Gastrocnemius medialis (tissue), 4 donors: ENCODE results near the gene BMP7. TPM values are rescaled to one million over a fixed set of nuclear protein-coding genes. Genes with fewer than 3 reads are reported as not detected.

Source experiments
- ATAC-seq, 2 donors: fragments of 150-250 bp; one replicate each; pipeline ENCODE4 v1.9.1; 2016
- DNase-seq, 2 donors: peaks; one replicate each; pipeline ENCODE4 v3.0.0-alpha.2; 2019
- H3K27ac ChIP-seq, 4 donors: fragments of 200-600 bp; sonication (generic); 1 replicate in 1 of 4; 2 replicates in 3 of 4; pipeline ENCODE4 v1.5.1; 2016 to 2018; ENCODE audit warnings: mild to moderate bottlenecking in 2 of 4, moderate library complexity in 1 of 4
- H3K27me3 ChIP-seq, 3 donors: fragments of 200-600 bp; sonication (generic) in 2 of 3; 1 replicate in 1 of 3; 2 replicates in 2 of 3; pipeline versions ENCODE4 v1.5.1 to v1.6.0; 2016 to 2019; ENCODE audit warnings: mild to moderate bottlenecking in 1 of 3, moderate library complexity in 1 of 3
- H3K36me3 ChIP-seq, 2 donors: fragments of 200-600 bp; sonication (generic) in 1 of 2; one replicate each; pipeline ENCODE4 v1.5.1; 2017 to 2018
- H3K4me1 ChIP-seq, 2 donors: fragments of 200-600 bp; sonication (generic) in 1 of 2; one replicate each; pipeline ENCODE4 v1.5.1; 2016 to 2017; ENCODE audit warnings: mild to moderate bottlenecking in 2 of 2
- H3K4me3 ChIP-seq, 4 donors: fragments of 200-600 bp; sonication (generic) in 3 of 4; 1 replicate in 1 of 4; 2 replicates in 3 of 4; pipeline ENCODE4 v1.5.1; 2016 to 2019; ENCODE audit warnings: mild to moderate bottlenecking in 2 of 4
- H3K9me3 ChIP-seq, 3 donors: fragments of 200-600 bp; sonication (generic) in 2 of 3; 1 replicate in 1 of 3; 2 replicates in 2 of 3; pipeline ENCODE4 v1.5.1; 2016 to 2019
- POLR2A ChIP-seq, 2 donors: fragments of 450-650 bp; IDR thresholded peaks; one replicate each; pipeline ENCODE4 v1.6.1; 2017; ENCODE audit warnings: antibody characterized with exemption in 2 of 2, mild to moderate bottlenecking in 2 of 2, moderate library complexity in 2 of 2
- in situ Hi-C, 4 donors: fragments of 200-750 bp; cut with MboI; loops; one replicate each; pipeline versions ENCODE4 v1.15.0 to v1.8.0; 2017; ENCODE audit warnings: low sequenced_read_pairs in 4 of 4
- intact Hi-C: fragments of 100-400 bp; cut with DNase I; formaldehyde crosslinking; loops from one replicate; pipeline ENCODE4 v1.15.1; 2023; ENCODE audit warnings: low total_unique reads
- total RNA-seq, 4 donors: library from RNA; depleted of rRNA; stranded (reverse); fragments of >200 nt; gene quantifications; one replicate each; pipeline versions ENCODE4 v1.1.0 to v1.2.3, GENCODE V29; 2016
- TF ChIP-seq, protein P1 (sequence below), 5 experiments: fragments of 450-650 bp in 3 of 5; fragments of 200-600 bp in 2 of 5; sonication (generic) in 2 of 5; IDR thresholded peaks in 4 of 5; conservative IDR thresholded peaks in 1 of 5; 1 replicate in 4 of 5; 2 replicates in 1 of 5; pipeline ENCODE4 v1.5.1; 2016 to 2019; ENCODE audit warnings: antibody characterized with exemption in 5 of 5, mild to moderate bottlenecking in 3 of 5, moderate library complexity in 3 of 5

The BMP7 gene
- total RNA-seq, 4 donors from 2014 or later = 0.52 TPM; not detected in 3

DNA sequence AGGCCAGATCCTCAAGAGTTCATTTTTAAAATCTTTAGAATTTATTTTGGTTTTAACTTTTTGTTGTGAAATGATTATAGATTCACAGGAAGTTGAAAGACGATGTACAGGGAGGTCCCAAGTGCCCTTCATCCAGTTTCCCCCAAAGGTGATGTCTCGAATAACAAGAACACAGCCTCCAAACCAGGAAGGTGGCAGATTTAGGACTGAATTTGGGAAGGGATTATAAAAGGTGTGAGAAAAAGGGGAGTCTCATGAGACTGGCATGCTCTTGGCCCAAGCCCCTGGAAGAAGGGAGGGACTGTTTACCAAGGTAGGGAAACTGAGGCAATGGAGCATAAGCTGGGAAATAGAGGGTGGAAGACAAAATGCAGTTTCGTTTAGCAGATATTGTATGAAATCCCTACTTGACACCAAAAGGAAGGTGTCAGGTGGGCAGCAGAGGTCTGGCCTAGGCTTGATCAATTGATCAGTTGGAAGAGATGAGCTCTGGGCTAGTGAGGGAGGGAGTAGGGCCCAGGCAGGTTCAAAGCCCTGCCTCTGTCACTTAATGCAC is 81.2 kb downstream of the BMP7 start:
- TF ChIP-seq POLR2A (IDR thresholded peaks at IDR 0.05) = no peak
- TF ChIP-seq, protein P1, sequence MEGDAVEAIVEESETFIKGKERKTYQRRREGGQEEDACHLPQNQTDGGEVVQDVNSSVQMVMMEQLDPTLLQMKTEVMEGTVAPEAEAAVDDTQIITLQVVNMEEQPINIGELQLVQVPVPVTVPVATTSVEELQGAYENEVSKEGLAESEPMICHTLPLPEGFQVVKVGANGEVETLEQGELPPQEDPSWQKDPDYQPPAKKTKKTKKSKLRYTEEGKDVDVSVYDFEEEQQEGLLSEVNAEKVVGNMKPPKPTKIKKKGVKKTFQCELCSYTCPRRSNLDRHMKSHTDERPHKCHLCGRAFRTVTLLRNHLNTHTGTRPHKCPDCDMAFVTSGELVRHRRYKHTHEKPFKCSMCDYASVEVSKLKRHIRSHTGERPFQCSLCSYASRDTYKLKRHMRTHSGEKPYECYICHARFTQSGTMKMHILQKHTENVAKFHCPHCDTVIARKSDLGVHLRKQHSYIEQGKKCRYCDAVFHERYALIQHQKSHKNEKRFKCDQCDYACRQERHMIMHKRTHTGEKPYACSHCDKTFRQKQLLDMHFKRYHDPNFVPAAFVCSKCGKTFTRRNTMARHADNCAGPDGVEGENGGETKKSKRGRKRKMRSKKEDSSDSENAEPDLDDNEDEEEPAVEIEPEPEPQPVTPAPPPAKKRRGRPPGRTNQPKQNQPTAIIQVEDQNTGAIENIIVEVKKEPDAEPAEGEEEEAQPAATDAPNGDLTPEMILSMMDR (IDR thresholded peaks at IDR 0.05 in 4 of 5, conservative IDR thresholded peaks at IDR 0.05 in 1 of 5) = no peak
- in situ Hi-C loops = no loop called here
- Histone ChIP-seq H3K36me3 (no peaks in the 10 kb centered on the region), H3K27me3 (no peaks in the 10 kb centered on the region), H3K4me3 (no peak overlapping the region), H3K9me3 (no peaks in the 10 kb centered on the region), H3K4me1 (no peaks in the 10 kb centered on the region), H3K27ac (no peak overlapping the region)
- ATAC-seq (no peak), DNase-seq (no peak)
- intact Hi-C loops = no loop called here

- Histone ChIP-seq H3K4me1 (no peaks in the 10 kb centered on the region), H3K9me3 (no peaks in the 10 kb centered on the region), H3K36me3 (no peaks in the 10 kb centered on the region), H3K27ac (no peak overlapping the region), H3K4me3 (no peak overlapping the region), H3K27me3 (no peaks in the 10 kb centered on the region)
- ATAC-seq (no peak), DNase-seq (no peak)
- in situ Hi-C loops (no loop called here), intact Hi-C loops (no loop called here)
- no peak for TF ChIP-seq POLR2A (IDR thresholded peaks at IDR 0.05)
- TF ChIP-seq, protein P1 (IDR thresholded peaks at IDR 0.05 in 4 of 5, conservative IDR thresholded peaks at IDR 0.05 in 1 of 5) = no peak
Measured at GRCh38 chr20:57183457-57184009, 82.9 kb downstream of the BMP7 start.

- H3K4me1 ChIP-seq = no peaks in the 10 kb centered on the region
- H3K27ac ChIP-seq = no peak overlapping the region
- DNase-seq (no peak), ATAC-seq (no peak)
- H3K36me3 ChIP-seq = no peaks in the 10 kb centered on the region
- no peak overlapping the region for H3K4me3 ChIP-seq
- TF ChIP-seq POLR2A (IDR thresholded peaks at IDR 0.05) = no peak
- TF ChIP-seq, protein P1 (IDR thresholded peaks at IDR 0.05 in 4 of 5, conservative IDR thresholded peaks at IDR 0.05 in 1 of 5) = no peak
- intact Hi-C loops = no loop called here
- in situ Hi-C loops = no loop called here
- H3K9me3 ChIP-seq = no peaks in the 10 kb centered on the region
- H3K27me3 ChIP-seq = no peaks in the 10 kb centered on the region
Measured at GRCh38 chr20:57181639-57182038, 84.8 kb downstream of the BMP7 start.

DNA sequence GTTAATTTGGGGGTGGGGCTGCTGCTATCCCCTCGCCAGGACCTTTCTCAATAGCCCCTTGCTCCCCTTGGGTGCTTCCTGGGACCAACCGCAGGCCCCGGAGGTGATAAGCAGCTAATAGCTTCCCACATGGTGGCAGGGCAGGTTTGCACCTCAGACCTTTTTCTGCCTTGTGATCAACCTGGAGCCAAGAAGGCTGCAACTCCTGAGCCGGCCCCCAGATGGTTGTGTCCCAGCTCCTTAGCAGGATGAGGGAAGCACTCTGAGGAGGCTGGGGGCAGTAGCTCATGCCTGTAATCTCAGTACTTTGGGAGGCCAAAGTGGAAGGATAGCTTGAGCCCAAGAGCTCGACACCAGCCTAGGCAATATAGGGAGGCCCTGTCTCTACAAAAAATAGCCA is 85.5 kb downstream of the BMP7 start:
- H3K27ac ChIP-seq = no peak overlapping the region
- TF ChIP-seq, protein P1 (IDR thresholded peaks at IDR 0.05 in 4 of 5, conservative IDR thresholded peaks at IDR 0.05 in 1 of 5) = no peak
- TF ChIP-seq POLR2A (IDR thresholded peaks at IDR 0.05) = no peak
- no peaks in the 10 kb centered on the region for H3K9me3 ChIP-seq
- intact Hi-C loops (no loop called here), in situ Hi-C loops (no loop called here)
- H3K27me3 ChIP-seq = no peaks in the 10 kb centered on the region
- no peak overlapping the region for H3K4me3 ChIP-seq
- no peaks in the 10 kb centered on the region for H3K36me3 ChIP-seq
- DNase-seq (no peak), ATAC-seq (no peak)
- H3K4me1 ChIP-seq = no peaks in the 10 kb centered on the region

GRCh38 chr20:57180387-57180786 is 86.1 kb downstream of the BMP7 start:
- H3K4me1 ChIP-seq = no peaks in the 10 kb centered on the region
- DNase-seq (no peak), ATAC-seq (no peak)
- in situ Hi-C loops = no loop called here
- H3K27me3 ChIP-seq = no peaks in the 10 kb centered on the region
- TF ChIP-seq POLR2A (IDR thresholded peaks at IDR 0.05) = no peak
- TF ChIP-seq, protein P1 (IDR thresholded peaks at IDR 0.05 in 4 of 5, conservative IDR thresholded peaks at IDR 0.05 in 1 of 5) = no peak
- no peaks in the 10 kb centered on the region for H3K36me3 ChIP-seq
- H3K4me3 ChIP-seq = no peak overlapping the region
- no peaks in the 10 kb centered on the region for H3K9me3 ChIP-seq
- intact Hi-C loops = no loop called here
- no peak overlapping the region for H3K27ac ChIP-seq
